ENCODE measurements around the gene CCR4. TPM values are rescaled to one million over a fixed set of nuclear protein-coding genes. Genes with fewer than 3 reads are reported as not detected.

CCR4 gene
- total and polyA plus RNA-seq, 2 of the 4 experiments (the other 2 are of a cell fraction), result not detected

- no peak overlapping the region for H2AK9ac ChIP-seq (replicated peaks; ENCODE audit: low read depth, low read length, poor library complexity)
- H3K4me2 ChIP-seq (ENCODE audit: low read depth, low read length), result no peak overlapping the region
- H3K18ac ChIP-seq (ENCODE audit: low read depth, low read length), result no peak overlapping the region
- H3K14ac ChIP-seq (replicated peaks; ENCODE audit: low read depth, low read length), result no peak overlapping the region
- H3K27ac ChIP-seq (ENCODE audit: insufficient read depth, low read length), result no peak overlapping the region
- H3K27me3 ChIP-seq (ENCODE audit: control insufficient read depth, insufficient read depth, low read length), result peaks cover 1% of the 10 kb centered on the region; the same call in 1 of the 2 replicates
- no peak overlapping the region for H3K4ac ChIP-seq (ENCODE audit: low read depth, low read length)
- H3K4me1 ChIP-seq (ENCODE audit: control insufficient read depth, insufficient read depth, low read length), result no peaks in the 10 kb centered on the region
- H3K9me1 ChIP-seq (ENCODE audit: insufficient read depth, low read length), result no peaks in the 10 kb centered on the region
- ChIA-PET POLR2A (ENCODE audit: unreplicated experiment) (no interaction called here), CTCF (no interaction called here)
- no peak for ATAC-seq (ENCODE audit: low read depth)
- H2BK15ac ChIP-seq (ENCODE audit: low read depth, low read length), result no peak overlapping the region
- no peaks in the 10 kb centered on the region for H3K36me3 ChIP-seq (ENCODE audit: control insufficient read depth, insufficient read depth, low read length)
- H3K4me3 ChIP-seq (ENCODE audit: insufficient read depth, low read depth, low read length), result no peak overlapping the region
- intact Hi-C loops (cut with micrococcal nuclease) (loop anchor here (10.0 kb wide), 1 partner anchor 115 kb away; the partner anchor contains the start of gene TRIM71), in situ Hi-C loops (cut with MboI; ENCODE audit: low sequenced_read_pairs) (loop anchor here (5.0 kb wide), 1 partner anchor 193 kb away; no protein-coding TSS in a partner anchor), dilution Hi-C loops (cut with HindIII; ENCODE audit: low sequenced_read_pairs, unreplicated experiment) (no loop called here)
- H2BK20ac ChIP-seq (ENCODE audit: low read depth, low read length), result no peak overlapping the region
- WGBS, 2 experiments (ENCODE audit: extremely low coverage in 2 of 2, insufficient read length in 1 of 2), result 80% methylated on average over 1 of the region's 3 CpGs; no CpG with 5 or more reads in 1 of the 2 experiments
- H4K20me1 ChIP-seq (ENCODE audit: insufficient read depth, low read length), result no peaks in the 10 kb centered on the region
- BruUV-seq (replicated peaks), result no TSS peak
- no peak overlapping the region for H4K5ac ChIP-seq (ENCODE audit: low read depth, low read length)
- no peak overlapping the region for H2AK5ac ChIP-seq (ENCODE audit: low read depth, low read length)
- H3K9me3 ChIP-seq (ENCODE audit: control insufficient read depth, insufficient read depth, low read length), result no peaks in the 10 kb centered on the region
- no peak overlapping the region for H2BK5ac ChIP-seq (ENCODE audit: low read depth, low read length, poor library complexity, severe bottlenecking)
- TF ChIP-seq BHLHE40 (IDR thresholded peaks at IDR 0.05; ENCODE audit: low read depth, low read length) (no peak), MXI1 (IDR thresholded peaks at IDR 0.05; ENCODE audit: borderline replicate concordance, low read depth, low read length) (no peak), RFX5 (IDR thresholded peaks at IDR 0.05; ENCODE audit: low read depth, low read length) (no peak), NFE2L2 (IDR thresholded peaks at IDR 0.05; ENCODE audit: low read depth, low read length) (no peak), ELK1 (IDR thresholded peaks at IDR 0.05; ENCODE audit: borderline replicate concordance, low read depth, low read length) (no peak), MAFK (IDR thresholded peaks at IDR 0.05; ENCODE audit: low read depth, low read length) (no peak), FOS (IDR thresholded peaks at IDR 0.05; ENCODE audit: low read depth, low read length) (no peak), USF2 (IDR thresholded peaks at IDR 0.05; ENCODE audit: low read depth, low read length) (no peak)
- no peak overlapping the region for H3K9ac ChIP-seq (ENCODE audit: low read depth, low read length)
- no peak for DNase-seq
- no peaks in the 10 kb centered on the region for H3K79me1 ChIP-seq (ENCODE audit: low read depth in 1 of 2, low read length in 2 of 2)
- H2AFZ ChIP-seq (replicated peaks; ENCODE audit: low read length, poor library complexity), result no peak overlapping the region
- no peak overlapping the region for H4K8ac ChIP-seq (ENCODE audit: low read depth in 2 of 2, low read length in 2 of 2)
- H4K91ac ChIP-seq (ENCODE audit: insufficient read depth, low read depth, low read length), result no peak overlapping the region
- no peak overlapping the region for H3K23ac ChIP-seq (ENCODE audit: low read depth, low read length)
- no peak overlapping the region for H2BK120ac ChIP-seq (ENCODE audit: low read depth, low read length)
- H3K56ac ChIP-seq (ENCODE audit: extremely low read depth, insufficient read depth, low read length), result no peak overlapping the region
Observed at GRCh38 chr3:32930161-32930560, 21.3 kb upstream of the CCR4 start.
